HEK293 (cell line): ENCODE results near the gene ALKBH3.

Experiments used
- GLIS2 ChIP-seq: fragments of 450-650 bp; formaldehyde crosslinking; IDR thresholded peaks from 2 replicates; pipeline ENCODE4 v1.5.1; 2016; ENCODE audit warnings: missing biosample characterization, missing genetic modification characterization
- IKZF3 ChIP-seq: fragments of 450-650 bp; IDR thresholded peaks from 2 replicates; pipeline ENCODE4 v1.5.0; 2018; ENCODE audit warnings: missing biosample characterization, mild to moderate bottlenecking, missing genetic modification characterization, moderate library complexity
- KLF8 ChIP-seq: fragments of 450-650 bp; formaldehyde crosslinking; IDR thresholded peaks from 2 replicates; pipeline ENCODE4 v1.5.1; 2016; ENCODE audit warnings: missing biosample characterization, missing genetic modification characterization
- KLF9 ChIP-seq: fragments of 450-650 bp; formaldehyde crosslinking; IDR thresholded peaks from 2 replicates; pipeline ENCODE4 v1.5.1; 2016; ENCODE audit warnings: missing biosample characterization, missing genetic modification characterization, low read depth
- MYNN ChIP-seq: fragments of 450-650 bp; formaldehyde crosslinking; IDR thresholded peaks from 2 replicates; pipeline ENCODE4 v1.5.1; 2016; ENCODE audit warnings: missing biosample characterization, missing genetic modification characterization, borderline replicate concordance
- SP7 ChIP-seq: fragments of 450-650 bp; formaldehyde crosslinking; IDR thresholded peaks from 2 replicates; pipeline ENCODE4 v1.5.1; 2016; ENCODE audit warnings: missing biosample characterization, missing genetic modification characterization
- YY1 ChIP-seq: fragments of 450-650 bp; formaldehyde crosslinking; IDR thresholded peaks from 2 replicates; pipeline ENCODE4 v1.5.1; 2018; ENCODE audit warnings: missing biosample characterization, missing genetic modification characterization
- YY2 ChIP-seq: fragments of 450-650 bp; formaldehyde crosslinking; IDR thresholded peaks from 2 replicates; pipeline ENCODE4 v1.5.1; 2016; ENCODE audit warnings: missing biosample characterization, missing genetic modification characterization
- ZBTB20 ChIP-seq: fragments of 450-650 bp; formaldehyde crosslinking; IDR thresholded peaks from 2 replicates; pipeline ENCODE4 v1.5.1; 2016; ENCODE audit warnings: missing biosample characterization, missing genetic modification characterization
- ZIC2 ChIP-seq: fragments of 450-650 bp; formaldehyde crosslinking; IDR thresholded peaks from 2 replicates; pipeline ENCODE4 v1.5.1; 2016; ENCODE audit warnings: missing biosample characterization, missing genetic modification characterization
- ZNF114 ChIP-seq: fragments of 450-650 bp; formaldehyde crosslinking; IDR thresholded peaks from 2 replicates; pipeline ENCODE4 v1.5.0; 2017; ENCODE audit warnings: missing biosample characterization, missing genetic modification characterization
- ZNF2 ChIP-seq: fragments of 450-650 bp; formaldehyde crosslinking; IDR thresholded peaks from 2 replicates; pipeline ENCODE4 v1.5.1; 2016; ENCODE audit warnings: missing biosample characterization, missing genetic modification characterization
- ZNF311 ChIP-seq: fragments of 450-650 bp; formaldehyde crosslinking; IDR thresholded peaks from 2 replicates; pipeline ENCODE4 v1.5.1; 2017; ENCODE audit warnings: missing biosample characterization, missing genetic modification characterization, borderline replicate concordance
- ZNF335 ChIP-seq: fragments of 450-650 bp; formaldehyde crosslinking; conservative IDR thresholded peaks from 2 replicates; pipeline ENCODE4 v1.5.1; 2016; ENCODE audit warnings: missing biosample characterization, missing genetic modification characterization
- ZNF366 ChIP-seq: fragments of 450-650 bp; formaldehyde crosslinking; conservative IDR thresholded peaks from 2 replicates; pipeline ENCODE4 v1.5.1; 2016; ENCODE audit warnings: missing biosample characterization, missing genetic modification characterization
- ZNF404 ChIP-seq: fragments of 450-650 bp; formaldehyde crosslinking; IDR thresholded peaks from 2 replicates; pipeline ENCODE4 v1.5.1; 2017; ENCODE audit warnings: missing biosample characterization, missing genetic modification characterization
- ZNF654 ChIP-seq: fragments of 450-650 bp; formaldehyde crosslinking; IDR thresholded peaks from 2 replicates; pipeline ENCODE4 v1.5.1; 2016; ENCODE audit warnings: low read depth, missing biosample characterization, missing genetic modification characterization
- ZSCAN16 ChIP-seq: fragments of 450-650 bp; formaldehyde crosslinking; IDR thresholded peaks from 2 replicates; pipeline ENCODE4 v1.5.1; 2016; ENCODE audit warnings: missing biosample characterization, missing genetic modification characterization
- TF ChIP-seq, protein P1 (sequence below): fragments of 450-650 bp; formaldehyde crosslinking; IDR thresholded peaks from 2 replicates; pipeline ENCODE4 v1.5.1; 2016; ENCODE audit warnings: missing biosample characterization, missing genetic modification characterization
- TF ChIP-seq, protein P2 (sequence below): fragments of 450-650 bp; formaldehyde crosslinking; IDR thresholded peaks from 2 replicates; pipeline ENCODE4 v1.5.1; 2016; ENCODE audit warnings: missing biosample characterization, missing genetic modification characterization
- TF ChIP-seq, protein P3 (sequence below): fragments of 450-650 bp; formaldehyde crosslinking; IDR thresholded peaks from 2 replicates; pipeline ENCODE4 v1.5.1; 2017; ENCODE audit warnings: missing biosample characterization, missing genetic modification characterization

Gene ALKBH3

DNA sequence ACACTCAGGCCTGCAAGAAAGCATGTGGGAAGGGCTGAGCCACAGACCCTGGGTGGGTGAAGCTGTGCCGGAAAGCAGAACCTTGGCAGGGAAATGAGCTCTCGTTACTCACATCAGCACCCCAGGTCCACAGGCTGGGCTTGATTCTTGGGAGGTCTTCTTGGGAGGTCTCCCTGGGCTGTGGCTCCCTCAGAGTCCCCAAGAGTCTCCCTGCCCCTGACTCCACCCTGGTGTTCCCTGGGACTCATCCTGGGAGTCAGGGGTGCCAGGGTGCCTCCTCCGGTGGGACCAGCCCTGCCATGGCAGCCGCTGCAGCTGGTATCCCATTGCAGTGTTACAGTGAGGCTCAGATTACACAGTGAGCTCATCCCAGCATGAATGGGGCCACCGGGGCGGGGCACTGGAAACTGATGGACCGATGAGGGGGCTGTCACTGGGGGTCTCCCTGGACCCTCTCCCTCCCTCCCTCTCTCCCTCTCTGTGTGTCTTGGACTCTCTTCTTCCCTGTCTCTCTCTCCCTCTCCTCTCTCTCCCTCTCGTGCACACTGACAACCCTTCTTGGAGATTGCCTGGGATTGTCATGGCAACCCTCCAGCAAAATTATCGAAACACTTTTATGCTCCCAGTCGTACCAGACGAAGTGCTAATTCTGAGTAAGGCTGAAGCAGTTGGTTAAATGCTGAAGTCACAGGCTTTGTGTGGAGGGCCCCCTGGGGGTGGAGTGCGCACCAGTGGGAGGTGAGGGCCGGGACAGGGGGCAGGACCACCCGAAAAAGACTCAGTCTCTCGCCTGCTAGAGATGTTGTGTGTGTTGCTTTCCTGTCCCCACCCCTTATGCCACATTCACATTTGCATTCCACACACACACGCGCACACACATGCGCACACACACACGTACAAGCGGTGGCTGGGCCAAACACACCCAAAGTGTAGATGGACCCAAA lies 53.2 kb downstream of the ALKBH3 start (continued):
- TF ChIP-seq KLF8 (tag by site-specific recombination) (peak; percentile 35; the same call in 1 of the 2 replicates), SP7 (tag by site-specific recombination) (peak; percentile 38; the same call in 1 of the 2 replicates), KLF9 (peak; percentile 47; the same call in 1 of the 2 replicates), ZNF311 (tag by site-specific recombination) (no peak), ZIC2 (tag by site-specific recombination) (peak; percentile 59), ZNF114 (no peak), GLIS2 (peak; percentile 91), YY2 (tag by site-specific recombination) (no peak), ZSCAN16 (tag by site-specific recombination) (peak; percentile 98), ZBTB20 (tag by site-specific recombination) (0 out of 2 replicates have a peak, but pooled peaks have one; percentile 28), IKZF3 (tag by site-specific recombination) (peak; percentile 68; the same call in 1 of the 2 replicates), ZNF654 (tag by site-specific recombination) (no peak), MYNN (tag by site-specific recombination) (peak; percentile 92), ZNF2 (tag by site-specific recombination) (no peak), ZNF366 (tag by site-specific recombination) (peak; percentile 83), YY1 (tag by site-specific recombination) (no peak), ZNF404 (tag by site-specific recombination) (no peak), ZNF335 (tag by site-specific recombination) (no peak; the same call in 1 of the 2 replicates)
- TF ChIP-seq, protein P1, sequence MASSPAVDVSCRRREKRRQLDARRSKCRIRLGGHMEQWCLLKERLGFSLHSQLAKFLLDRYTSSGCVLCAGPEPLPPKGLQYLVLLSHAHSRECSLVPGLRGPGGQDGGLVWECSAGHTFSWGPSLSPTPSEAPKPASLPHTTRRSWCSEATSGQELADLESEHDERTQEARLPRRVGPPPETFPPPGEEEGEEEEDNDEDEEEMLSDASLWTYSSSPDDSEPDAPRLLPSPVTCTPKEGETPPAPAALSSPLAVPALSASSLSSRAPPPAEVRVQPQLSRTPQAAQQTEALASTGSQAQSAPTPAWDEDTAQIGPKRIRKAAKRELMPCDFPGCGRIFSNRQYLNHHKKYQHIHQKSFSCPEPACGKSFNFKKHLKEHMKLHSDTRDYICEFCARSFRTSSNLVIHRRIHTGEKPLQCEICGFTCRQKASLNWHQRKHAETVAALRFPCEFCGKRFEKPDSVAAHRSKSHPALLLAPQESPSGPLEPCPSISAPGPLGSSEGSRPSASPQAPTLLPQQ (tag by site-specific recombination), result peak; percentile 95
- TF ChIP-seq, protein P2, sequence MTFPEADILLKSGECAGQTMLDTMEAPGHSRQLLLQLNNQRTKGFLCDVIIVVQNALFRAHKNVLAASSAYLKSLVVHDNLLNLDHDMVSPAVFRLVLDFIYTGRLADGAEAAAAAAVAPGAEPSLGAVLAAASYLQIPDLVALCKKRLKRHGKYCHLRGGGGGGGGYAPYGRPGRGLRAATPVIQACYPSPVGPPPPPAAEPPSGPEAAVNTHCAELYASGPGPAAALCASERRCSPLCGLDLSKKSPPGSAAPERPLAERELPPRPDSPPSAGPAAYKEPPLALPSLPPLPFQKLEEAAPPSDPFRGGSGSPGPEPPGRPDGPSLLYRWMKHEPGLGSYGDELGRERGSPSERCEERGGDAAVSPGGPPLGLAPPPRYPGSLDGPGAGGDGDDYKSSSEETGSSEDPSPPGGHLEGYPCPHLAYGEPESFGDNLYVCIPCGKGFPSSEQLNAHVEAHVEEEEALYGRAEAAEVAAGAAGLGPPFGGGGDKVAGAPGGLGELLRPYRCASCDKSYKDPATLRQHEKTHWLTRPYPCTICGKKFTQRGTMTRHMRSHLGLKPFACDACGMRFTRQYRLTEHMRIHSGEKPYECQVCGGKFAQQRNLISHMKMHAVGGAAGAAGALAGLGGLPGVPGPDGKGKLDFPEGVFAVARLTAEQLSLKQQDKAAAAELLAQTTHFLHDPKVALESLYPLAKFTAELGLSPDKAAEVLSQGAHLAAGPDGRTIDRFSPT (tag by site-specific recombination), result peak; percentile 89; the same call in 1 of the 2 replicates
- TF ChIP-seq, protein P3, sequence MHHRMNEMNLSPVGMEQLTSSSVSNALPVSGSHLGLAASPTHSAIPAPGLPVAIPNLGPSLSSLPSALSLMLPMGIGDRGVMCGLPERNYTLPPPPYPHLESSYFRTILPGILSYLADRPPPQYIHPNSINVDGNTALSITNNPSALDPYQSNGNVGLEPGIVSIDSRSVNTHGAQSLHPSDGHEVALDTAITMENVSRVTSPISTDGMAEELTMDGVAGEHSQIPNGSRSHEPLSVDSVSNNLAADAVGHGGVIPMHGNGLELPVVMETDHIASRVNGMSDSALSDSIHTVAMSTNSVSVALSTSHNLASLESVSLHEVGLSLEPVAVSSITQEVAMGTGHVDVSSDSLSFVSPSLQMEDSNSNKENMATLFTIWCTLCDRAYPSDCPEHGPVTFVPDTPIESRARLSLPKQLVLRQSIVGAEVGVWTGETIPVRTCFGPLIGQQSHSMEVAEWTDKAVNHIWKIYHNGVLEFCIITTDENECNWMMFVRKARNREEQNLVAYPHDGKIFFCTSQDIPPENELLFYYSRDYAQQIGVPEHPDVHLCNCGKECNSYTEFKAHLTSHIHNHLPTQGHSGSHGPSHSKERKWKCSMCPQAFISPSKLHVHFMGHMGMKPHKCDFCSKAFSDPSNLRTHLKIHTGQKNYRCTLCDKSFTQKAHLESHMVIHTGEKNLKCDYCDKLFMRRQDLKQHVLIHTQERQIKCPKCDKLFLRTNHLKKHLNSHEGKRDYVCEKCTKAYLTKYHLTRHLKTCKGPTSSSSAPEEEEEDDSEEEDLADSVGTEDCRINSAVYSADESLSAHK (tag by site-specific recombination), result peak; percentile 97
